ENCODE measurements around the gene ERGIC1.

The ERGIC1 gene

GRCh38 chr5:172904312-172904642, 70.2 kb downstream of the ERGIC1 start:
- DNase-seq: no peak

- no peak for DNase-seq
Observed at GRCh38 chr5:172904643-172905345, 70.7 kb downstream of the ERGIC1 start.

GRCh38 chr5:172905346-172906140, 71.5 kb downstream of the ERGIC1 start:
- no peak for DNase-seq

- no peak for DNase-seq
Observed at GRCh38 chr5:172906436-172906835, 72.4 kb downstream of the ERGIC1 start.

GRCh38 chr5:172906888-172907287, 72.8 kb downstream of the ERGIC1 start:
- DNase-seq: no peak

GRCh38 chr5:172907657-172908056, 73.6 kb downstream of the ERGIC1 start:
- no peak for DNase-seq

- no peak for DNase-seq
Observed at GRCh38 chr5:172908662-172909061, 74.6 kb downstream of the ERGIC1 start.

GRCh38 chr5:172909931-172910502, 76.0 kb downstream of the ERGIC1 start:
- no peak for DNase-seq

- peak in 1 of 2 donors; percentile 9 for DNase-seq
Observed at GRCh38 chr5:172910828-172911627, 77.0 kb downstream of the ERGIC1 start.

GRCh38 chr5:172911628-172911880, 77.5 kb downstream of the ERGIC1 start:
- DNase-seq: no peak

- no peak for DNase-seq
Observed at GRCh38 chr5:172911976-172912375, 77.9 kb downstream of the ERGIC1 start.

GRCh38 chr5:172913117-172913850, 79.2 kb downstream of the ERGIC1 start:
- no peak for DNase-seq

GRCh38 chr5:172915514-172915913, 81.5 kb downstream of the ERGIC1 start:
- DNase-seq: no peak

GRCh38 chr5:172918421-172919371, 84.6 kb downstream of the ERGIC1 start:
- DNase-seq: no peak

GRCh38 chr5:172919525-172920446, 85.7 kb downstream of the ERGIC1 start:
- DNase-seq: no peak

- no peak for DNase-seq
Observed at GRCh38 chr5:172920447-172920849, 86.4 kb downstream of the ERGIC1 start.

GRCh38 chr5:172920995-172921394, 86.9 kb downstream of the ERGIC1 start:
- DNase-seq: no peak

GRCh38 chr5:172921906-172922305, 87.9 kb downstream of the ERGIC1 start:
- DNase-seq: no peak

GRCh38 chr5:172923539-172923938, 89.5 kb downstream of the ERGIC1 start:
- no peak for DNase-seq

GRCh38 chr5:172925336-172925948, 91.4 kb downstream of the ERGIC1 start:
- DNase-seq: no peak
